ENCODE results near the gene SLC9B2.

DNA sequence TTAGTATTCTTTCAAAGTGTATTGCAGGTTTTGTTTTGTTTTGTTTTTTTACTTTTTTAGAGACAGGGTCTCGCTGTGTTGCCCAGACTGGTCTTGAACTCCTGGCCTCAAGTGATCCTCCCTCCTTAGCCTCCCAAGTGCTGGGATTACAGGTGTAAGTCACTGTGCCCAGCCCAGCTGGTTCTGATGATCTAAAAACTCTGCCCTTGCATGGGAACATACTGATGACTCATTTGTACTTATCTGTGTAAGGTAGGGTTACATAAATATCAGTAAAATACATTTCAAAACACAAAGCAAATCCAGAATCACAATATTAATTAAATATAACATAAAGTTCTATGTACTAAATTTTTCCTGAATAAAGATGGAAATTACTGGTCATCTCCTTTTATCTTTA, 49.7 kb downstream of the SLC9B2 start:
- TF ChIP-seq, protein P1, sequence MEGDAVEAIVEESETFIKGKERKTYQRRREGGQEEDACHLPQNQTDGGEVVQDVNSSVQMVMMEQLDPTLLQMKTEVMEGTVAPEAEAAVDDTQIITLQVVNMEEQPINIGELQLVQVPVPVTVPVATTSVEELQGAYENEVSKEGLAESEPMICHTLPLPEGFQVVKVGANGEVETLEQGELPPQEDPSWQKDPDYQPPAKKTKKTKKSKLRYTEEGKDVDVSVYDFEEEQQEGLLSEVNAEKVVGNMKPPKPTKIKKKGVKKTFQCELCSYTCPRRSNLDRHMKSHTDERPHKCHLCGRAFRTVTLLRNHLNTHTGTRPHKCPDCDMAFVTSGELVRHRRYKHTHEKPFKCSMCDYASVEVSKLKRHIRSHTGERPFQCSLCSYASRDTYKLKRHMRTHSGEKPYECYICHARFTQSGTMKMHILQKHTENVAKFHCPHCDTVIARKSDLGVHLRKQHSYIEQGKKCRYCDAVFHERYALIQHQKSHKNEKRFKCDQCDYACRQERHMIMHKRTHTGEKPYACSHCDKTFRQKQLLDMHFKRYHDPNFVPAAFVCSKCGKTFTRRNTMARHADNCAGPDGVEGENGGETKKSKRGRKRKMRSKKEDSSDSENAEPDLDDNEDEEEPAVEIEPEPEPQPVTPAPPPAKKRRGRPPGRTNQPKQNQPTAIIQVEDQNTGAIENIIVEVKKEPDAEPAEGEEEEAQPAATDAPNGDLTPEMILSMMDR (IDR thresholded peaks at IDR 0.05), result no peak
- TF ChIP-seq EZH2 (IDR thresholded peaks at IDR 0.05) (no peak), EZH2phosphoT487 (IDR thresholded peaks at IDR 0.05) (no peak)

Measured in neural progenitor cell (in vitro differentiated cells).